Measurements from ENCODE around the gene EIF2AK3. TPM values are rescaled to one million over a fixed set of nuclear protein-coding genes. Genes with fewer than 3 reads are reported as not detected.

EIF2AK3 gene
- total RNA-seq, 1 donor from 2014 or later = 18.5 TPM

DNA sequence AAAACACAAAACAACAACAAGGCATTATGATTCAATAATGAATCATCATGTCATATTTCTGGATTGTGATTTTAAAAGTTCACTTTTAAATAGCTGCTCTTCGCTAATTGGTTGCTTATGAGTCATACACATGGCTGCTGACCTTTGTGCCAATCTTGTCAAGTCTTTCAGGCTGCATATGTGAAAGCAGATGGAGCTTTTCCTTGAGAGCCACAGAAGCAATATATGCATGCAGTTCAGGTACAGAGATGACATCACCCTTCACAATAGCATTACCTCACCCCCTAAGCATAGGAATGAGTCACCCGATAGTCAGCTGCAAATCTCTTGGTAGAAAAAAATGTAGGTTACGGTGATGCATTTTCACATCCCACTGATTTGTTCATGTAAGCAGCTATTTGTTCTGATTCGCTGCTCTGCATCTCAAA is 27.2 kb downstream of the EIF2AK3 start:
- Mint-ChIP-seq H3K4me3 (ENCODE audit: unreplicated experiment) (no peak overlapping the region), H3K36me3 (ENCODE audit: low read depth) (peaks cover 3% of the 10 kb centered on the region), H3K27me3 (ENCODE audit: low read depth) (no peaks in the 10 kb centered on the region), H3K4me1 (ENCODE audit: low read depth) (peaks cover 45% of the 10 kb centered on the region), H3K27ac (ENCODE audit: unreplicated experiment) (peak overlapping the region; percentile 90), H3K9me3 (ENCODE audit: low read depth) (no peaks in the 10 kb centered on the region)
- no peak for DNase-seq (ENCODE audit: low spot score)
- TF ChIP-seq, protein P1, sequence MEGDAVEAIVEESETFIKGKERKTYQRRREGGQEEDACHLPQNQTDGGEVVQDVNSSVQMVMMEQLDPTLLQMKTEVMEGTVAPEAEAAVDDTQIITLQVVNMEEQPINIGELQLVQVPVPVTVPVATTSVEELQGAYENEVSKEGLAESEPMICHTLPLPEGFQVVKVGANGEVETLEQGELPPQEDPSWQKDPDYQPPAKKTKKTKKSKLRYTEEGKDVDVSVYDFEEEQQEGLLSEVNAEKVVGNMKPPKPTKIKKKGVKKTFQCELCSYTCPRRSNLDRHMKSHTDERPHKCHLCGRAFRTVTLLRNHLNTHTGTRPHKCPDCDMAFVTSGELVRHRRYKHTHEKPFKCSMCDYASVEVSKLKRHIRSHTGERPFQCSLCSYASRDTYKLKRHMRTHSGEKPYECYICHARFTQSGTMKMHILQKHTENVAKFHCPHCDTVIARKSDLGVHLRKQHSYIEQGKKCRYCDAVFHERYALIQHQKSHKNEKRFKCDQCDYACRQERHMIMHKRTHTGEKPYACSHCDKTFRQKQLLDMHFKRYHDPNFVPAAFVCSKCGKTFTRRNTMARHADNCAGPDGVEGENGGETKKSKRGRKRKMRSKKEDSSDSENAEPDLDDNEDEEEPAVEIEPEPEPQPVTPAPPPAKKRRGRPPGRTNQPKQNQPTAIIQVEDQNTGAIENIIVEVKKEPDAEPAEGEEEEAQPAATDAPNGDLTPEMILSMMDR (IDR thresholded peaks at IDR 0.05) = no peak

DNA sequence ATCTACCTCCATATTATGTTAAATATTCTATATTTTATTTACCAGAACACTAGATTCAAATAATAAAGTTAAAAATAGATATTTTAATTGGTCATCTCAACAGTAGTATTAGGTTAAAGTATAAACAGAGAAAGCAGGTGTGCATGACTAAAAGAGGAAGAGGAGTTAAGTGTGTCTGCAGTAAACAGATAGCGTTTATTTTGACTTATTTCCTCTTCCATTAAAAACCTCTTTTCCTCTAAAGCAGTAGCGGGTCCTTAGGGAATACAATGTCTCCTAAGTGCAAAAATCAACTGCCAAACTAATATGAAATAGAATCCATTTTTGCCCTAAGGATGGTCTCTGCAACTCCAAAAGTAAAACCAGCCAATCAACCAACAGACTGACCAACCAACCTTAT is 27.7 kb downstream of the EIF2AK3 start:
- no peak overlapping the region for H3K4me3 Mint-ChIP-seq (ENCODE audit: unreplicated experiment)
- peaks cover 45% of the 10 kb centered on the region for H3K4me1 Mint-ChIP-seq (ENCODE audit: low read depth)

DNA sequence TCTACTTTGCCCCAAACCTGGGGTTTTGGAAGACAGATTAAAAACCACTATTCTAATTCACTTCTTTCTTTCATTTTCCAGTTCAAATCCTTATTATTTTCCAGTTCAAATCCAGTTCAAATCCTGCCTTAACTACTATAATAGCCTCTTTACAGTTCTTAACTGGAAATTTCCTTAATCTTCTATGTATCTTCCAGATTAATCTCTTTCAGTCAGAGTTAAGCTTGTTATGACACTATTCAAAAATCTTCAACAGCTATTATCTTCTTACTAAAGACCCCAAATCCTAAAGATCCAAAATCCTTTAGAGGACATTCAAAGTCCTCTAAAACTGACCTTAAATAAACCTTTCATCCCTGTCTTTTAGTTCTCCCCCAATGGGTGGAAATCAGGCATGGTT is 30.1 kb downstream of the EIF2AK3 start:
- peaks cover 25% of the 10 kb centered on the region for H3K4me1 Mint-ChIP-seq (ENCODE audit: low read depth)

More for the DNA sequence above, 27.7 kb downstream of the EIF2AK3 start:
- no peak for DNase-seq (ENCODE audit: low spot score)
- Mint-ChIP-seq H3K36me3 (ENCODE audit: low read depth) (peaks cover 3% of the 10 kb centered on the region), H3K27me3 (ENCODE audit: low read depth) (no peaks in the 10 kb centered on the region), H3K9me3 (ENCODE audit: low read depth) (no peaks in the 10 kb centered on the region), H3K27ac (ENCODE audit: unreplicated experiment) (peak overlapping the region; percentile 90)
- TF ChIP-seq, protein P1 (IDR thresholded peaks at IDR 0.05) = no peak

DNA sequence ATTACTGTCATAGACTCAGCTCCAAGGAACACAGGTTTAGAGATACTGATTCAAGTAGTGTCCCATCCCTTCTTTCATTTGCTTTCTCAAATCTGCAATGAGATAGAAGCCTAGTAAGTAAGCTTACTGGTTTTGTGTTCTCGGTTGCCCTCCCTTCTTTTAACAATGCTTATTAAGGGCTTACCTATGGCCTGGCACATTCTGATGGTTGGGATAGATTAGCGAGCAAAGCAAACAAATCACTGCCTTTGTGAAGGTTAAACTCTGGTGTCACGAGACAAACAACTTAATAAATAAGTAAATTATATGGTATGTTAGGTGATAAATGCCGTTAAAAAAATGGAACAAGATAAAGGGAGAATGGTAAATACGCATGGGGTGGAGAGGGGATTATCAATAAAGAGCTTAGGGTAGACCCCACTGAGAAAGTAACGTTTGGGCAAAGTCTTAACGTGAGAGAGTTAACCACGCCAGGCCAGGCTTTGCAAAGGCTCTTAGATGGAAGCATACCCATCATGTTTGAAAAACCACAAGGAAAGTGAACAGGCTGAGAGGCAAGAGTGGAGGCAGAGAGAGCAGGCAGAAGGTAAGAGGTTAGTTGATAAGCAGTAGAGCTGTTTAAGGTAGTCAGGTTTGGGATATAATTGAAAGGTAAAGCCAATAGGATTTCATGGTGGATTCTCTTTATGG is 31.0 kb downstream of the EIF2AK3 start:
- H3K4me1 Mint-ChIP-seq (ENCODE audit: low read depth) = peaks cover 21% of the 10 kb centered on the region
- no peak overlapping the region for H3K4me3 Mint-ChIP-seq (ENCODE audit: unreplicated experiment)
- no peak for DNase-seq (ENCODE audit: low spot score)
- TF ChIP-seq, protein P1 (IDR thresholded peaks at IDR 0.05) = no peak
- no peaks in the 10 kb centered on the region for H3K9me3 Mint-ChIP-seq (ENCODE audit: low read depth)
- H3K27ac Mint-ChIP-seq (ENCODE audit: unreplicated experiment) = no peak overlapping the region
- H3K36me3 Mint-ChIP-seq (ENCODE audit: low read depth) = peaks cover 5% of the 10 kb centered on the region
- no peaks in the 10 kb centered on the region for H3K27me3 Mint-ChIP-seq (ENCODE audit: low read depth)

More for the DNA sequence above, 30.1 kb downstream of the EIF2AK3 start:
- TF ChIP-seq, protein P1 (IDR thresholded peaks at IDR 0.05) = no peak
- no peak for DNase-seq (ENCODE audit: low spot score)
- Mint-ChIP-seq H3K36me3 (ENCODE audit: low read depth) (peaks cover 5% of the 10 kb centered on the region), H3K27ac (ENCODE audit: unreplicated experiment) (no peak overlapping the region), H3K9me3 (ENCODE audit: low read depth) (no peaks in the 10 kb centered on the region), H3K27me3 (ENCODE audit: low read depth) (no peaks in the 10 kb centered on the region), H3K4me3 (ENCODE audit: unreplicated experiment) (no peak overlapping the region)

DNA sequence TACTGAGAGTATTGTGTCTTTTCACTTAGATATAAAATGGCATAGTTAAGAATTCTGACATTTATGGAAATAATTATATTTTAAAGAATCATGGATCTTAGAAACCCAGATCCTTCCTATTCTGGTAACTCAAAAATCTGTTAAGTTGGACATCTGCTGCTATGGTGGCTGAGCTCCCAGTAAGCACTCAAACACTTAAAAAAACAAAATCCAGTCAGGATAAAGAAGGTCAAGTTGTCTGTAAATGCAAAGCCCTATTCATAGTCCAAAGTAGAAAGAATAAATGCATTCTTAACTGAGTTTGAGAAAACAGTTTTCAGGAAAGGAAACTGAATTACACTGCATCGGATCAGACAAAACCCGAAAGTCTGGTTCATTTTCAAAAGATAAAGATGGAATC is 35.6 kb downstream of the EIF2AK3 start:
- no peaks in the 10 kb centered on the region for H3K27me3 Mint-ChIP-seq (ENCODE audit: low read depth)
- TF ChIP-seq, protein P1 (IDR thresholded peaks at IDR 0.05) = no peak
- H3K27ac Mint-ChIP-seq (ENCODE audit: unreplicated experiment) = no peak overlapping the region
- peaks cover 18% of the 10 kb centered on the region for H3K36me3 Mint-ChIP-seq (ENCODE audit: low read depth)
- H3K4me1 Mint-ChIP-seq (ENCODE audit: low read depth) = no peaks in the 10 kb centered on the region
- DNase-seq (ENCODE audit: low spot score) = no peak
- H3K4me3 Mint-ChIP-seq (ENCODE audit: unreplicated experiment) = no peak overlapping the region
- H3K9me3 Mint-ChIP-seq (ENCODE audit: low read depth) = no peaks in the 10 kb centered on the region
